ENCODE results near the gene PTPRK. TPM values are rescaled to one million over a fixed set of nuclear protein-coding genes. Genes with fewer than 3 reads are reported as not detected.

Gene PTPRK
- total RNA-seq, 1 experiment from 2014 or later = 53.8 TPM

DNA sequence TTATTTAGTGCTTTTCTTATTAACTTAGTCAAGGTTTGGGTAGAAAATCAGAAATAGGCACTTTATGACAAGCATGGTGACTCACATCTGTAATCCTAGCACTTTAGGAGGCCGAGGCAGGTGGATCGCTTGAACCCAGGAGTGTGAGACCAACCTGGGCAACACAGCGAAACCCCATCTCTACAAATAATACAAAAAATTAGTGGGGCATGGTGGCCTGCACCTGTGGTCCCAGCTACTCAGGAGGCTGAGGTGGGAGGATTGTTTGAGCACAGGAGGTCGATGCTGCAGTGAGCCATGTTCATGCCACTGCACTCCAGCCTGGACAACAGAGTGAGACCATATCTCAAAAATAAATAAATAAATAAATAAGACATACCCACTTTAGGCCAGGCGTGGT, 568.2 kb downstream of the PTPRK start:
- CTCF ChIA-PET = no interaction called here
- Histone ChIP-seq H3K9me3 (ENCODE audit: low read length) (no peaks in the 10 kb centered on the region), H3K9ac (ENCODE audit: low read length) (no peak overlapping the region), H3F3A (ENCODE audit: low read length, unreplicated experiment) (no peaks in the 10 kb centered on the region), H3K4me3 (ENCODE audit: low read length) (no peak overlapping the region), H3K27me3 (ENCODE audit: low read length) (no peaks in the 10 kb centered on the region), H3K4me2 (ENCODE audit: low read length) (no peak overlapping the region), H3K4me1 (ENCODE audit: insufficient read depth, low read length) (no peaks in the 10 kb centered on the region), H3K27ac (ENCODE audit: low read length) (no peak overlapping the region), H3K36me3 (ENCODE audit: low read depth, low read length) (no peaks in the 10 kb centered on the region), H2AFZ (ENCODE audit: low read length) (no peak overlapping the region), H3K79me2 (ENCODE audit: low read length) (no peaks in the 10 kb centered on the region), H3K9me2 (replicated peaks; ENCODE audit: low read length) (no peaks in the 10 kb centered on the region), H4K20me1 (ENCODE audit: low read length) (no peaks in the 10 kb centered on the region)
- TF ChIP-seq EZH2phosphoT487 (IDR thresholded peaks at IDR 0.05; ENCODE audit: borderline replicate concordance, low read length) (no peak), EZH2 (IDR thresholded peaks at IDR 0.05; ENCODE audit: low read length, unreplicated experiment) (no peak)
- TF ChIP-seq, protein P1, sequence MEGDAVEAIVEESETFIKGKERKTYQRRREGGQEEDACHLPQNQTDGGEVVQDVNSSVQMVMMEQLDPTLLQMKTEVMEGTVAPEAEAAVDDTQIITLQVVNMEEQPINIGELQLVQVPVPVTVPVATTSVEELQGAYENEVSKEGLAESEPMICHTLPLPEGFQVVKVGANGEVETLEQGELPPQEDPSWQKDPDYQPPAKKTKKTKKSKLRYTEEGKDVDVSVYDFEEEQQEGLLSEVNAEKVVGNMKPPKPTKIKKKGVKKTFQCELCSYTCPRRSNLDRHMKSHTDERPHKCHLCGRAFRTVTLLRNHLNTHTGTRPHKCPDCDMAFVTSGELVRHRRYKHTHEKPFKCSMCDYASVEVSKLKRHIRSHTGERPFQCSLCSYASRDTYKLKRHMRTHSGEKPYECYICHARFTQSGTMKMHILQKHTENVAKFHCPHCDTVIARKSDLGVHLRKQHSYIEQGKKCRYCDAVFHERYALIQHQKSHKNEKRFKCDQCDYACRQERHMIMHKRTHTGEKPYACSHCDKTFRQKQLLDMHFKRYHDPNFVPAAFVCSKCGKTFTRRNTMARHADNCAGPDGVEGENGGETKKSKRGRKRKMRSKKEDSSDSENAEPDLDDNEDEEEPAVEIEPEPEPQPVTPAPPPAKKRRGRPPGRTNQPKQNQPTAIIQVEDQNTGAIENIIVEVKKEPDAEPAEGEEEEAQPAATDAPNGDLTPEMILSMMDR (conservative IDR thresholded peaks at IDR 0.05; ENCODE audit: low read depth, low read length) = no peak
- intact Hi-C loops (cut with micrococcal nuclease) = no loop called here
- BruUV-seq (replicated peaks) = no TSS peak
- POLR2A ChIA-PET (ENCODE audit: unreplicated experiment) = no interaction called here
- no peak for ATAC-seq
- DNase-seq = no peak

DNA sequence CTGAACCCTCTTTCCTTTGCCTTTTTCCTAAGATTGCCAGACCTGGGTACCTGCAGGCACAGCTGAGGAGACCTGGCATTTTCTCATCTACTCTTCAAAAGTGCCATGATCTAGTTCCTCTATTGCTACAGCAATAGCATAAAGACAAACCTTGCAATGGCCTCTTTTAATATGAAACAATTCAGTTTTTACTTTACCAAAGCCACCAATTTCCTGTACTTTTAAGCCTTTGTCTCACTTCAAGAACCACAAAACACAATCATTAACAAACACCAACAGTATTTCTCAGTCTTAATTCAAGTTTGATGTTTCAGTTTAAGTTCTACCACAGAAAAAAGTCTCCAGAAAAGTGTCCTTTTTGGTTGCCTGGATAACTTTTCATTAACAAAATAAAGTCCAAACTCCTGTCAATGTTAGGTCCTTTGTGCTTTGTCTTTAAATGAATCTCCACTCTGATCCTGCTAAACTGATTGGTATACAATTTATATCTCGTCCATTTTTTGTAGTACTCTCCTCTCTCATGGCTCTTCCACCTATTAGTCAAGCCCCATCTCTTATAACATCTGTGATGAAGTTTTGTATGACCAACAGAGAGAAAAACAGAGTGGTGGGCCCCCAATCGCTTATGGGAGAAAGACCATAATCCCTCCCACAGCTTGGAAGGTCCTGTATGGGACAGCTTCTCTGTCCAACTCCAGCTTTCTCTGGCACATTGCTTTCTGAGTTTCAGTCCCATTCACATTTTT, 569.1 kb downstream of the PTPRK start:
- ChIA-PET POLR2A (ENCODE audit: unreplicated experiment) (no interaction called here), CTCF (no interaction called here)
- Histone ChIP-seq H3K36me3 (ENCODE audit: low read depth, low read length) (no peaks in the 10 kb centered on the region), H3K9me2 (replicated peaks; ENCODE audit: low read length) (no peaks in the 10 kb centered on the region), H2AFZ (ENCODE audit: low read length) (no peak overlapping the region), H3K4me3 (ENCODE audit: low read length) (no peak overlapping the region), H3K27ac (ENCODE audit: low read length) (no peak overlapping the region), H3K9ac (ENCODE audit: low read length) (no peak overlapping the region), H3K27me3 (ENCODE audit: low read length) (no peaks in the 10 kb centered on the region), H3F3A (ENCODE audit: low read length, unreplicated experiment) (no peaks in the 10 kb centered on the region), H3K79me2 (ENCODE audit: low read length) (no peaks in the 10 kb centered on the region), H3K4me1 (ENCODE audit: insufficient read depth, low read length) (no peaks in the 10 kb centered on the region), H4K20me1 (ENCODE audit: low read length) (no peaks in the 10 kb centered on the region), H3K9me3 (ENCODE audit: low read length) (no peaks in the 10 kb centered on the region), H3K4me2 (ENCODE audit: low read length) (no peak overlapping the region)
- intact Hi-C loops (cut with micrococcal nuclease) = no loop called here
- ATAC-seq (no peak), DNase-seq (no peak)
- TF ChIP-seq, protein P1 (conservative IDR thresholded peaks at IDR 0.05; ENCODE audit: low read depth, low read length) = no peak
- TF ChIP-seq EZH2 (IDR thresholded peaks at IDR 0.05; ENCODE audit: low read length, unreplicated experiment) (no peak), EZH2phosphoT487 (IDR thresholded peaks at IDR 0.05; ENCODE audit: borderline replicate concordance, low read length) (no peak)
- no TSS peak for BruUV-seq (replicated peaks)

DNA sequence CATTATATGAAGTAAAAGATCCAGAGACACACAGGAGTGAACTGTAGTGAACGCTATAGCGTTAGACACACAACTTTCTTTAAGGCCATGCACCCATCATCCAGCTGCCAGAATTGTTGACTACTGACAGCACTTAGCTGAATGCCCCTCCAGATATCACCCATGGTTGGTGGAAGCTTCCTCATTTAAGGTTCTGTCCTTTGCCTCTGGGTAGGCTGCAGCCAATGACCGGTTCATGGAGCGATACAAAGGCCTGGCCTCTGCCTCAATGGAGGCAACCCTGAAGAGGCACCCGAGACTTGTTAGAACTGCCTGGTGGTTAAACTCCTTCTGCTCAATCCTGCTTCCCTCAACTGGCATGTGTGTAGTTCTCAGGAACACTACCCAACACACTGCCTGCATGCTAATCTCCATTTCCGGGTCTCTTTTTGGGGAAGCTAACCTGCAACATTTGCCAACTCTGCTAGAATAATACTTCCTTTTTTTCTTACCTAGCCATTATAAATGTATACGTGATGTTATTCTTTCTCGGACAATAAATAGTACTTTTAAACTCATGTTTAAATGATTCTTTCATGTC, 569.7 kb downstream of the PTPRK start:
- Histone ChIP-seq H4K20me1 (ENCODE audit: low read length) (no peaks in the 10 kb centered on the region), H3F3A (ENCODE audit: low read length, unreplicated experiment) (no peaks in the 10 kb centered on the region), H3K36me3 (ENCODE audit: low read depth, low read length) (no peaks in the 10 kb centered on the region), H3K9ac (ENCODE audit: low read length) (no peak overlapping the region), H3K4me1 (ENCODE audit: insufficient read depth, low read length) (no peaks in the 10 kb centered on the region), H3K9me2 (replicated peaks; ENCODE audit: low read length) (no peaks in the 10 kb centered on the region), H3K4me3 (ENCODE audit: low read length) (no peak overlapping the region), H3K9me3 (ENCODE audit: low read length) (no peaks in the 10 kb centered on the region), H3K27me3 (ENCODE audit: low read length) (no peaks in the 10 kb centered on the region), H3K27ac (ENCODE audit: low read length) (no peak overlapping the region), H2AFZ (ENCODE audit: low read length) (no peak overlapping the region), H3K79me2 (ENCODE audit: low read length) (no peaks in the 10 kb centered on the region), H3K4me2 (ENCODE audit: low read length) (no peak overlapping the region)
- ATAC-seq (no peak), DNase-seq (no peak)
- BruUV-seq (replicated peaks) = no TSS peak
- TF ChIP-seq EZH2phosphoT487 (IDR thresholded peaks at IDR 0.05; ENCODE audit: borderline replicate concordance, low read length) (no peak), EZH2 (IDR thresholded peaks at IDR 0.05; ENCODE audit: low read length, unreplicated experiment) (no peak)
- TF ChIP-seq, protein P1 (conservative IDR thresholded peaks at IDR 0.05; ENCODE audit: low read depth, low read length) = no peak
- ChIA-PET CTCF (no interaction called here), POLR2A (ENCODE audit: unreplicated experiment) (no interaction called here)
- intact Hi-C loops (cut with micrococcal nuclease) = no loop called here

All from PC-3 (cell line).